CD4-positive, alpha-beta T cell treated with Interleukin-15 for 1 hour (primary cell): Measurements from ENCODE around the gene EDA.

Experiments used
- DNase-seq: peaks from one replicate; pipeline ENCODE4 v3.0.0-alpha.2; 2020

Gene EDA

GRCh38 chrX:69615779-69616456, at the start of gene EDA:
Gene EDA (plus strand): TSS chrX:69616113.
- DNase-seq: peak; percentile 45

GRCh38 chrX:69568828-69569227, 47.1 kb upstream of the EDA start:
- no peak for DNase-seq

- DNase-seq: no peak
Measured at GRCh38 chrX:69597399-69597798, 18.5 kb upstream of the EDA start.

GRCh38 chrX:69600182-69600581, 15.7 kb upstream of the EDA start:
- no peak for DNase-seq

GRCh38 chrX:69603566-69604194, 12.2 kb upstream of the EDA start:
- no peak for DNase-seq

- DNase-seq: no peak
Measured at GRCh38 chrX:69605521-69605920, 10.4 kb upstream of the EDA start.

GRCh38 chrX:69607616-69608015, 8.3 kb upstream of the EDA start:
- no peak for DNase-seq

- DNase-seq: no peak
Measured at GRCh38 chrX:69613946-69614345, 2.0 kb upstream of the EDA start.

- no peak for DNase-seq
Measured at GRCh38 chrX:69614886-69615285, 1.0 kb upstream of the EDA start.

GRCh38 chrX:69615342-69615741, 571 bp upstream of the EDA start:
- DNase-seq: no peak

GRCh38 chrX:69616457-69617203, 717 bp downstream of the EDA start:
- no peak for DNase-seq

- no peak for DNase-seq
Measured at GRCh38 chrX:69618803-69619202, 2.9 kb downstream of the EDA start.

- DNase-seq: no peak
Measured at GRCh38 chrX:69626129-69626528, 10.2 kb downstream of the EDA start.

- DNase-seq: no peak
Measured at GRCh38 chrX:69627744-69628143, 11.8 kb downstream of the EDA start.

GRCh38 chrX:69630147-69630546, 14.2 kb downstream of the EDA start:
- DNase-seq: no peak

GRCh38 chrX:69664693-69665092, 48.8 kb downstream of the EDA start:
- no peak for DNase-seq

- no peak for DNase-seq
Measured at GRCh38 chrX:69670001-69670555, 54.2 kb downstream of the EDA start.

- DNase-seq: no peak
Measured at GRCh38 chrX:69674891-69675290, 59.0 kb downstream of the EDA start.

GRCh38 chrX:69705818-69706217, 89.9 kb downstream of the EDA start:
- no peak for DNase-seq

- DNase-seq: no peak
Measured at GRCh38 chrX:69718102-69718501, 102.2 kb downstream of the EDA start.

- DNase-seq: no peak
Measured at GRCh38 chrX:69724307-69724706, 108.4 kb downstream of the EDA start.

GRCh38 chrX:69740317-69740716, 124.4 kb downstream of the EDA start:
- DNase-seq: no peak

- DNase-seq: no peak
Measured at GRCh38 chrX:69741721-69742120, 125.8 kb downstream of the EDA start.

GRCh38 chrX:69746051-69746450, 130.1 kb downstream of the EDA start:
- DNase-seq: no peak
